ENCODE measurements around the gene HAUS2. TPM values are rescaled to one million over a fixed set of nuclear protein-coding genes. Genes with fewer than 3 reads are reported as not detected.
A peak's percentile ranks its signal among the peaks of the same experiment; 100 is the strongest.

Gene HAUS2
- total and polyA plus RNA-seq, 10 of the 15 experiments (the other 5 are each of a cell fraction or from before 2014, with no cell fraction given), result 28.7 to 59.3 (median 40.6) TPM

GRCh38 chr15:42603978-42604377, 55.3 kb downstream of the HAUS2 start (continued):
- TF ChIP-seq PRDM15 (CRISPR knock-in tag; IDR thresholded peaks at IDR 0.05), result peak; percentile 64; the same call in 1 of the 2 replicates

- BruUV-seq (replicated peaks), result no TSS peak
- in situ Hi-C loops (cut with MboI), result no loop called here
- ATAC-seq (peak; percentile 62), FAIRE-seq (no peak), DNase-seq (ENCODE audit: low read depth, low spot score) (peak; percentile 59)
- peak overlapping the region; percentile 10; the same call in 1 of the 2 replicates for H3K9ac ChIP-seq (ENCODE audit: control insufficient read depth, insufficient read depth, low read length)
- H3K4me3 ChIP-seq, result peak overlapping the region; percentile 9; the same call in 1 of the 2 replicates
- H3K9me3 ChIP-seq (replicated peaks; ENCODE audit: control insufficient read depth, insufficient read depth, low read length), result peaks cover 11% of the 10 kb centered on the region
- peak overlapping the region; percentile 29 for H2AFZ ChIP-seq (ENCODE audit: control insufficient read depth, low read depth, low read length)
- 93% methylated on average over 8 of the region's 8 CpGs for WGBS (ENCODE audit: insufficient coverage, insufficient replicate concordance, low lambda C conversion rate, missing lambda C conversion rate)
- H4K20me1 ChIP-seq (ENCODE audit: control insufficient read depth, insufficient read depth), result no peaks in the 10 kb centered on the region
- H3K27me3 ChIP-seq (replicated peaks in 1 of 2; ENCODE audit: control insufficient read depth in 2 of 2, insufficient read depth in 2 of 2, low read length in 1 of 2), result no peaks in the 10 kb centered on the region
- CTCF ChIA-PET, result interaction anchor here (0.6 to 2.5 kb wide), 8 partner anchors 14 to 237 kb away, joined by 3 to 7 read pairs (median 3); no protein-coding TSS in a partner anchor
- peaks cover 2% of the 10 kb centered on the region; the same call in 1 of the 2 replicates for H3K79me2 ChIP-seq (ENCODE audit: control insufficient read depth, insufficient read depth, low read length)
- POLR2A ChIA-PET, result interaction anchor here (0.6 to 5.5 kb wide), 11 partner anchors 19 to 204 kb away, joined by 3 to 38 read pairs (median 5); partner anchors contain the start of genes STARD9 and ZNF106
- peak overlapping the region; percentile 73 for H3K27ac ChIP-seq (ENCODE audit: control insufficient read depth, insufficient read depth)
- RAD21 ChIA-PET (ENCODE audit: unreplicated experiment), result interaction anchor here (0.7 to 4.4 kb wide), 7 partner anchors 23 to 100 kb away, joined by 3 to 30 read pairs (median 8); partner anchors contain the start of gene STARD9
- intact Hi-C loops (cut with micrococcal nuclease; ENCODE audit: unreplicated experiment), result no loop called here
- H3K36me3 ChIP-seq (ENCODE audit: control insufficient read depth in 2 of 2, insufficient read depth in 2 of 2, low read length in 1 of 2), result no peaks in the 10 kb centered on the region; a peak in 1 of 4 replicates
- SMC1A ChIA-PET (ENCODE audit: uncharacterized antibody, unreplicated experiment), result interaction anchor here (0.8 to 5.4 kb wide), 23 partner anchors 9 to 114 kb away, joined by 3 to 53 read pairs (median 4); partner anchors contain the start of genes STARD9 and ZNF106
- peak overlapping the region; percentile 68 for H3K4me2 ChIP-seq (ENCODE audit: control insufficient read depth, insufficient read depth)
- peaks cover 53% of the 10 kb centered on the region for H3K4me1 ChIP-seq (ENCODE audit: control insufficient read depth, insufficient read depth, low read length)
- TF ChIP-seq ZBED1 (IDR thresholded peaks at IDR 0.05; ENCODE audit: borderline replicate concordance) (no peak), RAD21 (IDR thresholded peaks at IDR 0.05; ENCODE audit: insufficient read depth, low read depth, low read length) (no peak), NRF1 (conservative IDR thresholded peaks at IDR 0.05; ENCODE audit: low read depth, low read length) (no peak), CBX5 (IDR thresholded peaks at IDR 0.05; ENCODE audit: low read depth) (no peak), PAX8 (IDR thresholded peaks at IDR 0.05) (no peak), JUND (IDR thresholded peaks at IDR 0.05; ENCODE audit: low read depth, low read length) (no peak), REST (IDR thresholded peaks at IDR 0.05; ENCODE audit: low read depth, low read length) (no peak), ZBTB11 (CRISPR knock-in tag; IDR thresholded peaks at IDR 0.05) (no peak)
Observed at GRCh38 chr15:42604894-42605744, 56.5 kb downstream of the HAUS2 start.
